Astrocyte of the cerebellum (primary cell): ENCODE data around the gene GHR.
"Not testable (repeated sequence)": the region's sequence is repeated elsewhere in the genome, so short reads cannot be mapped to it uniquely, and the experiment has no call there.

Experiments used
- DNase-seq: peaks from one replicate; pipeline ENCODE4 v3.0.0-alpha.2; 2011; ENCODE audit warnings: low read depth
- H3K4me3 ChIP-seq: 2 replicates; pipeline ENCODE4 v1.5.1; 2011; ENCODE audit warnings: mild to moderate bottlenecking, low read depth, low read length, moderate library complexity
- CTCF ChIP-seq: IDR thresholded peaks from 2 replicates; pipeline ENCODE4 v1.5.1; 2012; ENCODE audit warnings: low read length, low read depth, moderate library complexity, mild to moderate bottlenecking; ENCODE audit errors: missing control alignments
- in situ Hi-C: cut with HindIII; loops from 2 replicates; pipeline ENCODE4 v1.10.0; 2017; ENCODE audit warnings: low sequenced_read_pairs

Gene GHR

GRCh38 chr5:42719034-42719433 lies 295.8 kb downstream of the GHR start:
- no peak for TF ChIP-seq CTCF
- in situ Hi-C loops: no loop called here
- H3K4me3 ChIP-seq: no peak overlapping the region
- no peak for DNase-seq

- no peak for TF ChIP-seq CTCF
- H3K4me3 ChIP-seq: no peak overlapping the region
- DNase-seq: no peak
- in situ Hi-C loops: no loop called here
Observed at GRCh38 chr5:42720251-42720650, 297.0 kb downstream of the GHR start.

DNA sequence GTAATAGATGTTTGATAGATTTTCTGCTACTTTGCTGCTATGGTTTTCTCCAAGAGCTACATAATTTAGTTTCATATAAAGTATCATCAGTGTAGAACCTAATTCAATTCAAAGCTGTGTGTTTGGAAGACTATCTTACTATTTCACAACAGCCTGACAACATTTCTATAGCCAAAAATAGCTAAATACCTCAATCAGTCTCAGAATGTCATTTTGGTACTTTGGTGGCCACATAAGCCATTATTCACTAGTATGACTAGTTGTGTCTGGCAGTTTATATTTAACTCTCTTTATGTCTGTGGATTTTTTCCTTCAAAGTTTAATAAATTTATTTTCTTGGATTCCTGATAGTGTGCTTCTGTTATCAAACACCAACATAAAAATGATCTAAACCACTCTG lies 298.2 kb downstream of the GHR start:
- no peak overlapping the region for H3K4me3 ChIP-seq
- TF ChIP-seq CTCF: no peak
- in situ Hi-C loops: no loop called here

DNA sequence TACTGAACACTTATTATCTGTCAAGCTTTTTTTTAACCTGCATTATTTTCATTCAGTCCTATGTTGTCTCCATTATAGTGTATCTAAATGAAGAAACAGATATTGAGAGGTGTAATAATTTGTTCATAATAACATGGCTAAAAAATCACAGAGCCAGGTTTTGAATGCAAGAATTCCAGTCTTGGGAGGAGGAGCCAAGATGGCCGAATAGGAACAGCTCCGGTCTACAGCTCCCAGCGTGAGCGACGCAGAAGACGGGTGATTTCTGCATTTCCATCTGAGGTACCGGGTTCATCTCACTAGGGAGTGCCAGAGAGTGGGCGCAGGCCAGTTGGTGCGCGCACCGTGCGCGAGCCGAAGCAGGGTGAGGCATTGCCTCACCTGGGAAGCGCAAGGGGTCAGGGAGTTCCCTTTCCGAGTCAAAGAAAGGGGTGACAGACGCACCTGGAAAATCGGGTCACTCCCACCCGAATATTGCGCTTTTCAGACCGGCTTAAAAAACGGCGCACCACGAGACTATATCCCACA lies 311.4 kb downstream of the GHR start:
- DNase-seq, H3K4me3 ChIP-seq, in situ Hi-C loops: not testable (repeated sequence)

More for the DNA sequence above, 298.2 kb downstream of the GHR start:
- no peak for DNase-seq

GRCh38 chr5:42740920-42741319 lies 317.7 kb downstream of the GHR start:
- in situ Hi-C loops: no loop called here
- no peak for TF ChIP-seq CTCF
- DNase-seq: no peak
- H3K4me3 ChIP-seq: no peak overlapping the region

GRCh38 chr5:42745426-42745825 lies 322.2 kb downstream of the GHR start:
- in situ Hi-C loops: no loop called here
- no peak for DNase-seq
- TF ChIP-seq CTCF: peak; percentile 30
- no peak overlapping the region for H3K4me3 ChIP-seq

DNA sequence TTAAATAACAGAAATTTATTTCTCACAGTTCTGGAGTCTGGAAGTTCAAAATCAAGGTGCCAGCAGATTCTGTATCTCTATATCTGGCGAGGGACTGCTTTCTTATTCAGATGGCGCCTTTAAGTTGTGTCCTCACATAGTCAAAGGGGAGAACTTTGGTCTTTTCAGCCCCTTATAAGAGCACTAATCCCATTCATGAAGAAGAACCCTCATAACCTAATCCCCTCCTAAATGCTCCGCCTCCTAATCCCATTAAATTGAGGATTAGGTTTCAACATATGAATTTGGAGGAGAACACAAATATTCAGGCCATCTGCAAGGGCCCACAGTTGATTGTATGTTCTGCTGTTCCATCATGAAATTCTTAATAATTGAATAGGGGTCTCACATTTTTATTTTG lies 322.6 kb downstream of the GHR start:
- DNase-seq: no peak
- TF ChIP-seq CTCF: no peak
- in situ Hi-C loops: no loop called here
- H3K4me3 ChIP-seq: no peak overlapping the region
